WTC11 (cell line): ENCODE measurements around the gene GGCX. TPM values are rescaled to one million over a fixed set of nuclear protein-coding genes. Genes with fewer than 3 reads are reported as not detected.

ENCODE experiments used
- AFF4 ChIP-seq: sonication (generic); formaldehyde crosslinking; IDR thresholded peaks from 2 replicates; pipeline ENCODE4 v1.8.1; 2023; ENCODE audit warnings: mild to moderate bottlenecking, missing genetic modification reagents, borderline replicate concordance
- ATF1 ChIP-seq: sonication (generic); formaldehyde crosslinking; IDR thresholded peaks from 2 replicates; pipeline ENCODE4 v1.8.1; 2023; ENCODE audit warnings: mild to moderate bottlenecking, moderate library complexity, missing genetic modification reagents
- ATF3 ChIP-seq: sonication (generic); formaldehyde crosslinking; conservative IDR thresholded peaks from 2 replicates; pipeline ENCODE4 v1.8.1; 2022; ENCODE audit warnings: mild to moderate bottlenecking, missing genetic modification reagents
- E2F4 ChIP-seq: sonication (generic); formaldehyde crosslinking; IDR thresholded peaks from 2 replicates; pipeline ENCODE4 v1.8.1; 2022; ENCODE audit warnings: low read depth, mild to moderate bottlenecking, moderate library complexity, missing genetic modification reagents, borderline replicate concordance
- EMX1 ChIP-seq: fragments of 250-450 bp; sonication (Bioruptor Pico); IDR thresholded peaks from 2 replicates; pipeline ENCODE4 v1.8.0; 2021; ENCODE audit warnings: mild to moderate bottlenecking
- FOXJ3 ChIP-seq: sonication (generic); formaldehyde crosslinking; IDR thresholded peaks from 2 replicates; pipeline ENCODE4 v1.9.0; 2021; ENCODE audit warnings: missing genetic modification reagents, mild to moderate bottlenecking, borderline replicate concordance
- GABPB1 ChIP-seq: sonication (generic); formaldehyde crosslinking; IDR thresholded peaks from 2 replicates; pipeline ENCODE4 v1.8.1; 2023; ENCODE audit warnings: mild to moderate bottlenecking, missing genetic modification reagents
- HMGA2 ChIP-seq: fragments of 250-450 bp; sonication (Bioruptor Pico); IDR thresholded peaks from 2 replicates; pipeline ENCODE4 v1.4.0; 2021; ENCODE audit warnings: mild to moderate bottlenecking, moderate library complexity
- SMAD4 ChIP-seq: sonication (generic); formaldehyde crosslinking; IDR thresholded peaks from 2 replicates; pipeline ENCODE4 v1.8.0; 2022; ENCODE audit warnings: mild to moderate bottlenecking, missing genetic modification reagents
- TCF7 ChIP-seq: sonication (generic); formaldehyde crosslinking; IDR thresholded peaks from 2 replicates; pipeline ENCODE4 v1.8.0; 2022; ENCODE audit warnings: mild to moderate bottlenecking, low read depth, missing genetic modification reagents, moderate library complexity
- TEAD1 ChIP-seq: sonication (generic); formaldehyde crosslinking; IDR thresholded peaks from 2 replicates; pipeline ENCODE4 v1.8.0; 2022; ENCODE audit warnings: mild to moderate bottlenecking, missing genetic modification reagents
- total RNA-seq: library from RNA; stranded (reverse); gene quantifications from 3 replicates; pipeline ENCODE4 v1.2.3, GENCODE V29; 2021
- TF ChIP-seq, protein P1 (sequence below): sonication (generic); formaldehyde crosslinking; IDR thresholded peaks from 2 replicates; pipeline ENCODE4 v1.8.0; 2022; ENCODE audit warnings: mild to moderate bottlenecking, missing genetic modification reagents
- TF ChIP-seq, protein P2 (sequence below): sonication (generic); formaldehyde crosslinking; IDR thresholded peaks from 2 replicates; pipeline ENCODE4 v1.8.1; 2023; ENCODE audit warnings: mild to moderate bottlenecking, missing genetic modification reagents
- TF ChIP-seq, protein P3 (sequence below): sonication (generic); formaldehyde crosslinking; IDR thresholded peaks from 2 replicates; pipeline ENCODE4 v1.8.1; 2023; ENCODE audit warnings: mild to moderate bottlenecking, missing genetic modification reagents, moderate library complexity

The GGCX gene
- total RNA-seq, 1 experiment from 2014 or later = 40.9 TPM

- TF ChIP-seq SMAD4 (no peak), TCF7 (CRISPR knock-in tag) (0 out of 2 replicates have a peak, but pooled peaks have one; percentile 58), TEAD1 (CRISPR knock-in tag) (peak; percentile 80), GABPB1 (CRISPR knock-in tag) (peak; percentile 69), ATF3 (peak; percentile 59; the same call in 1 of the 2 replicates), HMGA2 (no peak), E2F4 (CRISPR knock-in tag) (peak; percentile 75), EMX1 (CRISPR knock-in tag) (peak; percentile 71; the same call in 1 of the 2 replicates), AFF4 (CRISPR knock-in tag) (peak; percentile 70; the same call in 1 of the 2 replicates), ATF1 (CRISPR knock-in tag) (peak; percentile 62; the same call in 1 of the 2 replicates), FOXJ3 (no peak)
- TF ChIP-seq, protein P1, sequence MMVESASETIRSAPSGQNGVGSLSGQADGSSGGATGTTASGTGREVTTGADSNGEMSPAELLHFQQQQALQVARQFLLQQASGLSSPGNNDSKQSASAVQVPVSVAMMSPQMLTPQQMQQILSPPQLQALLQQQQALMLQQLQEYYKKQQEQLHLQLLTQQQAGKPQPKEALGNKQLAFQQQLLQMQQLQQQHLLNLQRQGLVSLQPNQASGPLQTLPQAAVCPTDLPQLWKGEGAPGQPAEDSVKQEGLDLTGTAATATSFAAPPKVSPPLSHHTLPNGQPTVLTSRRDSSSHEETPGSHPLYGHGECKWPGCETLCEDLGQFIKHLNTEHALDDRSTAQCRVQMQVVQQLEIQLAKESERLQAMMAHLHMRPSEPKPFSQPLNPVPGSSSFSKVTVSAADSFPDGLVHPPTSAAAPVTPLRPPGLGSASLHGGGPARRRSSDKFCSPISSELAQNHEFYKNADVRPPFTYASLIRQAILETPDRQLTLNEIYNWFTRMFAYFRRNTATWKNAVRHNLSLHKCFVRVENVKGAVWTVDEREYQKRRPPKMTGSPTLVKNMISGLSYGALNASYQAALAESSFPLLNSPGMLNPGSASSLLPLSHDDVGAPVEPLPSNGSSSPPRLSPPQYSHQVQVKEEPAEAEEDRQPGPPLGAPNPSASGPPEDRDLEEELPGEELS (CRISPR knock-in tag) = peak; percentile 76; the same call in 1 of the 2 replicates
- TF ChIP-seq, protein P2, sequence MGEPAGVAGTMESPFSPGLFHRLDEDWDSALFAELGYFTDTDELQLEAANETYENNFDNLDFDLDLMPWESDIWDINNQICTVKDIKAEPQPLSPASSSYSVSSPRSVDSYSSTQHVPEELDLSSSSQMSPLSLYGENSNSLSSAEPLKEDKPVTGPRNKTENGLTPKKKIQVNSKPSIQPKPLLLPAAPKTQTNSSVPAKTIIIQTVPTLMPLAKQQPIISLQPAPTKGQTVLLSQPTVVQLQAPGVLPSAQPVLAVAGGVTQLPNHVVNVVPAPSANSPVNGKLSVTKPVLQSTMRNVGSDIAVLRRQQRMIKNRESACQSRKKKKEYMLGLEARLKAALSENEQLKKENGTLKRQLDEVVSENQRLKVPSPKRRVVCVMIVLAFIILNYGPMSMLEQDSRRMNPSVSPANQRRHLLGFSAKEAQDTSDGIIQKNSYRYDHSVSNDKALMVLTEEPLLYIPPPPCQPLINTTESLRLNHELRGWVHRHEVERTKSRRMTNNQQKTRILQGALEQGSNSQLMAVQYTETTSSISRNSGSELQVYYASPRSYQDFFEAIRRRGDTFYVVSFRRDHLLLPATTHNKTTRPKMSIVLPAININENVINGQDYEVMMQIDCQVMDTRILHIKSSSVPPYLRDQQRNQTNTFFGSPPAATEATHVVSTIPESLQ (CRISPR knock-in tag) = no peak
- TF ChIP-seq, protein P3, sequence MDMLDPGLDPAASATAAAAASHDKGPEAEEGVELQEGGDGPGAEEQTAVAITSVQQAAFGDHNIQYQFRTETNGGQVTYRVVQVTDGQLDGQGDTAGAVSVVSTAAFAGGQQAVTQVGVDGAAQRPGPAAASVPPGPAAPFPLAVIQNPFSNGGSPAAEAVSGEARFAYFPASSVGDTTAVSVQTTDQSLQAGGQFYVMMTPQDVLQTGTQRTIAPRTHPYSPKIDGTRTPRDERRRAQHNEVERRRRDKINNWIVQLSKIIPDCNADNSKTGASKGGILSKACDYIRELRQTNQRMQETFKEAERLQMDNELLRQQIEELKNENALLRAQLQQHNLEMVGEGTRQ (CRISPR knock-in tag) = no peak
These were observed 22.6 kb downstream of the GGCX start, which contains the start of gene MAT2A (continued) for GRCh38 chr2:85538507-85539360.
